GM12892 (cell line): ENCODE data around the gene TIE1.
A peak's percentile ranks its signal among the peaks of the same experiment; 100 is the strongest.

Experiments used
- DNase-seq: peaks from one replicate; pipeline ENCODE4 v3.0.0; 2011; ENCODE audit not compliant: insufficient read length
- FAIRE-seq: peaks from 2 replicates; lab custom pipeline; 2011; peaks lifted over from hg19 to GRCh38; lab: Jason Lieb, UNC
- POLR2A ChIP-seq: IDR thresholded peaks from 2 replicates; pipeline ENCODE4 v1.6.1; 2011; ENCODE audit warnings: low read depth, low read length, control low read depth
- POLR2AphosphoS5 ChIP-seq: IDR thresholded peaks from 2 replicates; pipeline ENCODE4 v1.6.1; 2011; ENCODE audit warnings: low read depth, low read length, control low read depth
- TAF1 ChIP-seq: IDR thresholded peaks from 2 replicates; pipeline ENCODE4 v1.6.1; 2011; ENCODE audit warnings: low read depth, mild to moderate bottlenecking, control low read depth, low read length, borderline replicate concordance

Gene TIE1

GRCh38 chr1:43267818-43268425, 32.9 kb upstream of the TIE1 start:
- FAIRE-seq (no peak), DNase-seq (no peak)
- no peak for TF ChIP-seq POLR2AphosphoS5
- no peak for TF ChIP-seq TAF1
- TF ChIP-seq POLR2A: no peak

- TF ChIP-seq POLR2A (no peak), POLR2AphosphoS5 (no peak), TAF1 (no peak)
- FAIRE-seq: no peak
- no peak for DNase-seq
Measured at GRCh38 chr1:43269627-43270375, 31.0 kb upstream of the TIE1 start, which contains the start of gene TMEM125. Gene TMEM125, plus strand, starts transcription at chr1:43269983. Its CDS starts 2,740 bp downstream, at chr1:43272723.

- TF ChIP-seq TAF1 (no peak), POLR2AphosphoS5 (no peak), POLR2A (no peak)
Measured at GRCh38 chr1:43270421-43271095, 30.2 kb upstream of the TIE1 start.

GRCh38 chr1:43271186-43272118, 29.3 kb upstream of the TIE1 start:
- DNase-seq: no peak
- FAIRE-seq: no peak
- no peak for TF ChIP-seq TAF1
- TF ChIP-seq POLR2A: no peak
- no peak for TF ChIP-seq POLR2AphosphoS5

More at GRCh38 chr1:43270421-43271095, 30.2 kb upstream of the TIE1 start:
- FAIRE-seq: no peak
- DNase-seq: no peak

- FAIRE-seq: no peak
- TF ChIP-seq POLR2A: no peak
- no peak for TF ChIP-seq POLR2AphosphoS5
- no peak for TF ChIP-seq TAF1
- no peak for DNase-seq
Measured at GRCh38 chr1:43272161-43272560, 28.6 kb upstream of the TIE1 start.

GRCh38 chr1:43272576-43273571, 27.9 kb upstream of the TIE1 start:
- FAIRE-seq (no peak), DNase-seq (no peak)
- TF ChIP-seq POLR2AphosphoS5: no peak
- no peak for TF ChIP-seq TAF1
- no peak for TF ChIP-seq POLR2A

GRCh38 chr1:43273708-43274107, 27.1 kb upstream of the TIE1 start:
- FAIRE-seq (no peak), DNase-seq (no peak)
- TF ChIP-seq POLR2AphosphoS5 (no peak), POLR2A (no peak), TAF1 (no peak)

- DNase-seq: no peak
- TF ChIP-seq POLR2AphosphoS5: no peak
- no peak for TF ChIP-seq POLR2A
- TF ChIP-seq TAF1: no peak
- peak; percentile 77 for FAIRE-seq
Measured at GRCh38 chr1:43274125-43274803, 26.5 kb upstream of the TIE1 start.

- TF ChIP-seq POLR2A: no peak
- TF ChIP-seq POLR2AphosphoS5: no peak
- no peak for TF ChIP-seq TAF1
- no peak for FAIRE-seq
Measured at GRCh38 chr1:43274804-43275180, 26.0 kb upstream of the TIE1 start.

More at GRCh38 chr1:43274804-43275180, 26.0 kb upstream of the TIE1 start:
- no peak for DNase-seq
